ENCODE results near the gene TUBG1. TPM values are rescaled to one million over a fixed set of nuclear protein-coding genes. Genes with fewer than 3 reads are reported as not detected.

TUBG1 gene
- total and polyA plus RNA-seq, 9 of the 15 experiments (the other 6 are each of a cell fraction or from before 2014, with no cell fraction given), result 33.1 to 147 (median 66.0) TPM

- TF ChIP-seq, protein P1, sequence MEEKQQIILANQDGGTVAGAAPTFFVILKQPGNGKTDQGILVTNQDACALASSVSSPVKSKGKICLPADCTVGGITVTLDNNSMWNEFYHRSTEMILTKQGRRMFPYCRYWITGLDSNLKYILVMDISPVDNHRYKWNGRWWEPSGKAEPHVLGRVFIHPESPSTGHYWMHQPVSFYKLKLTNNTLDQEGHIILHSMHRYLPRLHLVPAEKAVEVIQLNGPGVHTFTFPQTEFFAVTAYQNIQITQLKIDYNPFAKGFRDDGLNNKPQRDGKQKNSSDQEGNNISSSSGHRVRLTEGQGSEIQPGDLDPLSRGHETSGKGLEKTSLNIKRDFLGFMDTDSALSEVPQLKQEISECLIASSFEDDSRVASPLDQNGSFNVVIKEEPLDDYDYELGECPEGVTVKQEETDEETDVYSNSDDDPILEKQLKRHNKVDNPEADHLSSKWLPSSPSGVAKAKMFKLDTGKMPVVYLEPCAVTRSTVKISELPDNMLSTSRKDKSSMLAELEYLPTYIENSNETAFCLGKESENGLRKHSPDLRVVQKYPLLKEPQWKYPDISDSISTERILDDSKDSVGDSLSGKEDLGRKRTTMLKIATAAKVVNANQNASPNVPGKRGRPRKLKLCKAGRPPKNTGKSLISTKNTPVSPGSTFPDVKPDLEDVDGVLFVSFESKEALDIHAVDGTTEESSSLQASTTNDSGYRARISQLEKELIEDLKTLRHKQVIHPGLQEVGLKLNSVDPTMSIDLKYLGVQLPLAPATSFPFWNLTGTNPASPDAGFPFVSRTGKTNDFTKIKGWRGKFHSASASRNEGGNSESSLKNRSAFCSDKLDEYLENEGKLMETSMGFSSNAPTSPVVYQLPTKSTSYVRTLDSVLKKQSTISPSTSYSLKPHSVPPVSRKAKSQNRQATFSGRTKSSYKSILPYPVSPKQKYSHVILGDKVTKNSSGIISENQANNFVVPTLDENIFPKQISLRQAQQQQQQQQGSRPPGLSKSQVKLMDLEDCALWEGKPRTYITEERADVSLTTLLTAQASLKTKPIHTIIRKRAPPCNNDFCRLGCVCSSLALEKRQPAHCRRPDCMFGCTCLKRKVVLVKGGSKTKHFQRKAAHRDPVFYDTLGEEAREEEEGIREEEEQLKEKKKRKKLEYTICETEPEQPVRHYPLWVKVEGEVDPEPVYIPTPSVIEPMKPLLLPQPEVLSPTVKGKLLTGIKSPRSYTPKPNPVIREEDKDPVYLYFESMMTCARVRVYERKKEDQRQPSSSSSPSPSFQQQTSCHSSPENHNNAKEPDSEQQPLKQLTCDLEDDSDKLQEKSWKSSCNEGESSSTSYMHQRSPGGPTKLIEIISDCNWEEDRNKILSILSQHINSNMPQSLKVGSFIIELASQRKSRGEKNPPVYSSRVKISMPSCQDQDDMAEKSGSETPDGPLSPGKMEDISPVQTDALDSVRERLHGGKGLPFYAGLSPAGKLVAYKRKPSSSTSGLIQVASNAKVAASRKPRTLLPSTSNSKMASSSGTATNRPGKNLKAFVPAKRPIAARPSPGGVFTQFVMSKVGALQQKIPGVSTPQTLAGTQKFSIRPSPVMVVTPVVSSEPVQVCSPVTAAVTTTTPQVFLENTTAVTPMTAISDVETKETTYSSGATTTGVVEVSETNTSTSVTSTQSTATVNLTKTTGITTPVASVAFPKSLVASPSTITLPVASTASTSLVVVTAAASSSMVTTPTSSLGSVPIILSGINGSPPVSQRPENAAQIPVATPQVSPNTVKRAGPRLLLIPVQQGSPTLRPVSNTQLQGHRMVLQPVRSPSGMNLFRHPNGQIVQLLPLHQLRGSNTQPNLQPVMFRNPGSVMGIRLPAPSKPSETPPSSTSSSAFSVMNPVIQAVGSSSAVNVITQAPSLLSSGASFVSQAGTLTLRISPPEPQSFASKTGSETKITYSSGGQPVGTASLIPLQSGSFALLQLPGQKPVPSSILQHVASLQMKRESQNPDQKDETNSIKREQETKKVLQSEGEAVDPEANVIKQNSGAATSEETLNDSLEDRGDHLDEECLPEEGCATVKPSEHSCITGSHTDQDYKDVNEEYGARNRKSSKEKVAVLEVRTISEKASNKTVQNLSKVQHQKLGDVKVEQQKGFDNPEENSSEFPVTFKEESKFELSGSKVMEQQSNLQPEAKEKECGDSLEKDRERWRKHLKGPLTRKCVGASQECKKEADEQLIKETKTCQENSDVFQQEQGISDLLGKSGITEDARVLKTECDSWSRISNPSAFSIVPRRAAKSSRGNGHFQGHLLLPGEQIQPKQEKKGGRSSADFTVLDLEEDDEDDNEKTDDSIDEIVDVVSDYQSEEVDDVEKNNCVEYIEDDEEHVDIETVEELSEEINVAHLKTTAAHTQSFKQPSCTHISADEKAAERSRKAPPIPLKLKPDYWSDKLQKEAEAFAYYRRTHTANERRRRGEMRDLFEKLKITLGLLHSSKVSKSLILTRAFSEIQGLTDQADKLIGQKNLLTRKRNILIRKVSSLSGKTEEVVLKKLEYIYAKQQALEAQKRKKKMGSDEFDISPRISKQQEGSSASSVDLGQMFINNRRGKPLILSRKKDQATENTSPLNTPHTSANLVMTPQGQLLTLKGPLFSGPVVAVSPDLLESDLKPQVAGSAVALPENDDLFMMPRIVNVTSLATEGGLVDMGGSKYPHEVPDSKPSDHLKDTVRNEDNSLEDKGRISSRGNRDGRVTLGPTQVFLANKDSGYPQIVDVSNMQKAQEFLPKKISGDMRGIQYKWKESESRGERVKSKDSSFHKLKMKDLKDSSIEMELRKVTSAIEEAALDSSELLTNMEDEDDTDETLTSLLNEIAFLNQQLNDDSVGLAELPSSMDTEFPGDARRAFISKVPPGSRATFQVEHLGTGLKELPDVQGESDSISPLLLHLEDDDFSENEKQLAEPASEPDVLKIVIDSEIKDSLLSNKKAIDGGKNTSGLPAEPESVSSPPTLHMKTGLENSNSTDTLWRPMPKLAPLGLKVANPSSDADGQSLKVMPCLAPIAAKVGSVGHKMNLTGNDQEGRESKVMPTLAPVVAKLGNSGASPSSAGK (IDR thresholded peaks at IDR 0.05), result no peak
- TF ChIP-seq TSC22D4 (tag; IDR thresholded peaks at IDR 0.05), result no peak
- no peak for TF ChIP-seq ZNF408 (CRISPR knock-in tag; IDR thresholded peaks at IDR 0.05; ENCODE audit: low read depth)
- no peak for TF ChIP-seq IRF2 (CRISPR knock-in tag; IDR thresholded peaks at IDR 0.05)
- TF ChIP-seq BRCA1 (IDR thresholded peaks at IDR 0.05), result no peak
- TF ChIP-seq BRCA1 (CRISPR knock-in tag; IDR thresholded peaks at IDR 0.05), result no peak
- no peak for TF ChIP-seq ZNF239 (CRISPR knock-in tag; IDR thresholded peaks at IDR 0.05)
These were observed 47.5 kb upstream of the TUBG1 start, which contains the start of gene COASY (continued) for GRCh38 chr17:42561897-42562387.
